AG10803 (cell line): ENCODE measurements around the gene C7orf25.

Source experiments
- DNase-seq: peaks from one replicate; pipeline ENCODE4 v3.0.0; 2010; ENCODE audit warnings: low read depth
- H3K4me3 ChIP-seq: 2 replicates; pipeline ENCODE4 v1.5.1; 2011; ENCODE audit warnings: mild to moderate bottlenecking, low read length, control low read depth
- TF ChIP-seq, protein P1 (sequence below): conservative IDR thresholded peaks from 2 replicates; pipeline ENCODE4 v1.5.1; 2011; ENCODE audit warnings: mild to moderate bottlenecking, low read length, control low read depth, inconsistent platforms

The C7orf25 gene

GRCh38 chr7:42878303-42878702 is 33.6 kb downstream of the C7orf25 start:
- no peak for DNase-seq
- TF ChIP-seq, protein P1, sequence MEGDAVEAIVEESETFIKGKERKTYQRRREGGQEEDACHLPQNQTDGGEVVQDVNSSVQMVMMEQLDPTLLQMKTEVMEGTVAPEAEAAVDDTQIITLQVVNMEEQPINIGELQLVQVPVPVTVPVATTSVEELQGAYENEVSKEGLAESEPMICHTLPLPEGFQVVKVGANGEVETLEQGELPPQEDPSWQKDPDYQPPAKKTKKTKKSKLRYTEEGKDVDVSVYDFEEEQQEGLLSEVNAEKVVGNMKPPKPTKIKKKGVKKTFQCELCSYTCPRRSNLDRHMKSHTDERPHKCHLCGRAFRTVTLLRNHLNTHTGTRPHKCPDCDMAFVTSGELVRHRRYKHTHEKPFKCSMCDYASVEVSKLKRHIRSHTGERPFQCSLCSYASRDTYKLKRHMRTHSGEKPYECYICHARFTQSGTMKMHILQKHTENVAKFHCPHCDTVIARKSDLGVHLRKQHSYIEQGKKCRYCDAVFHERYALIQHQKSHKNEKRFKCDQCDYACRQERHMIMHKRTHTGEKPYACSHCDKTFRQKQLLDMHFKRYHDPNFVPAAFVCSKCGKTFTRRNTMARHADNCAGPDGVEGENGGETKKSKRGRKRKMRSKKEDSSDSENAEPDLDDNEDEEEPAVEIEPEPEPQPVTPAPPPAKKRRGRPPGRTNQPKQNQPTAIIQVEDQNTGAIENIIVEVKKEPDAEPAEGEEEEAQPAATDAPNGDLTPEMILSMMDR: no peak
- no peak overlapping the region for H3K4me3 ChIP-seq

DNA sequence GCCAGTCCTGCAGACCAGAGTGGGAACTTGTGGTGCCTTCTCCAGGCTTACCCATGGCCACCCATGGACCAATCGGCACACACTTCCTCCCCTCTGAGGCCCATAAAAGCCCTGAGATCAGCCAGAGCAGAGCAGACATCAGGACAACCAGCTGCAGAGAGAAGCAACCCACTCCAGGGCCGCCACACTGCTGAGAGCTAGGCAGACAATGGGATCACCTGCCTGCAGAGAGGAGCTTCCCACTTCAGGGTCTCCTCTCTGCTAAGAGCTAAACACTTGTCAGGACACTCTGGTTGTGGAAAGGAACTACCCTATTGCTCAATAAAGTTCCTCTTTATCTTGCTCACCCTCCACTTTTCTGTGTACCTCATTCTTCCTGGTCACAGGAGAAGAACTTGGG is 34.0 kb downstream of the C7orf25 start:
- TF ChIP-seq, protein P1: no peak
- no peak overlapping the region for H3K4me3 ChIP-seq
- DNase-seq: no peak

DNA sequence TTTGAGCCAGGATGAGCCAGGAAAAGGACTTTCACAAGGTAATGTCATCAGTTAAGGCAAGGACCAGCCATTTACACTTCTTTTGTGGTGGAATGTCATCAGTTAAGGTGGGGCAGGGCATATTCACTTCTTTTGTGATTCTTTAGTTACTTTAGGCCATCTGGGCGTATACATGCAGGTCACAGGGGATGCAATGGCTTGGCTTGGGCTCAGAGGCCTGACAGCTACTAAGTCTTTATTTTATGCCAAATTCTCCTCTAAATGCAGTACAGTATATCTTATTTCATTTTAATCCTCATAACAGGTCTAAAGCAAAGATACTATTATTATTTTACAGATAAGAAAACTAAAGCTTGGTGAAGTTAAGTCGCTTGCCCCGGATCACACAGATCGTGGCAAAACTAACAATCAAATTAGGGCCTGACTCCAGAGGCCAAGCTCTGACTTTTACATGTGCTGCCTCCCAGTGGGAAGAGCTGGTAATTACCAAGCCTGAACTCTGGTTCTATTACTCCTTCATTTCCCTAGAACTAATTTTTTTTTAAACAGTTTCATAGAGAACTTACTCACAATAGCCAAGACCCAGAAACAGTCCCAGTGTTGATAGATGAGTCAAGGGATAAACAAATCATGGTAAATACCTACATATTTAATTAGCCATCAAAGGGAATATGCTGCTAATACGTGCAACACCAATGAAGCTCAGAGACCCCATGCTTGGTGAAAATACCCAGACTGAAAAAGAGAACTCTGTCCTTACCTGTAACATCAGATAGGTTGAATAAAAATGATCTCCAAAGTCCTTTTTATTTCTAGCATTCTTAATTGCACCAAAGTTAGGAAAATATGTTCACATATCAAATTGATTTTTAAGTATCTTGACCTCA is 35.4 kb downstream of the C7orf25 start:
- no peak overlapping the region for H3K4me3 ChIP-seq
- TF ChIP-seq, protein P1: peak; percentile 91
- DNase-seq: peak; percentile 62

DNA sequence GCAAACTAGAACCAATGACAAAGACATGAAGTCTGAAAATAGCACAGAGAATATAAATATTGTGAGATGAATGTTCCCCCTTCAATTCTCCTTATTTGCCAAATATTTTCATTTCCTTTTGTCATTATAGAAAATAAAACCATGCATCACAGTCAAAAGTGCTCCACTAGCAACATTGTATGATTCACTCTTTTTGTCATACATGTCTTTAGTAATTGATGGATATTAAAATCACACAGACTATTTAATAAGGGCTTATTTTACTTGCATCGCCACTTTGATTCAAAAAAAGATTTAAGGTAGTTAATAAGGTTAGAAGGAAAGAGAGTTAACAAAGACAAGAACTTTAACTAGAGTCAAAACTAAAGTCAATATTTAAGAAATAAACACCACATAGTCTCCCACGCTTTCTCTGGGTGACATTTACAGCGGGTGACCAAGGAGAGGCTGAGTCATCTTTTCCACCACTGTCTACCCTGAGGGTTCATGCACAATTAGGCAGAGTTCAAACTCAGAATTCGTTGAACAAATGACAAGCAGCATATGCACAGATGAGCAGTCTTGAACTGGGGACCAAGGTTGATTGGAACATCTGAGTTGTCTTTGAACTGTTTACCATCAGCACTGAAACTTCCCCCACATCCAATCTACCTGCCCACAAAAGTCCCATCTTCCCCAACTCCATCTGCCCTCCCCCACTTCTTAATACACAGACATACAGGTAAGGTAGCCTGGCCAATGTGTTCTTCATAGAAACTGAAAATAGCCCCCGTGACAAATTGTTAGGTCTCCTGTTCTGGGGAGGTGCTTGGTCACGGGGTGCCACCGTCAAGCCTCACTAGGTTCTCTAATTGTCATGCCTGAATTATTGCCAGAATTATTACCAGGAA is 42.5 kb downstream of the C7orf25 start:
- H3K4me3 ChIP-seq: no peak overlapping the region
- no peak for DNase-seq
- TF ChIP-seq, protein P1: no peak

DNA sequence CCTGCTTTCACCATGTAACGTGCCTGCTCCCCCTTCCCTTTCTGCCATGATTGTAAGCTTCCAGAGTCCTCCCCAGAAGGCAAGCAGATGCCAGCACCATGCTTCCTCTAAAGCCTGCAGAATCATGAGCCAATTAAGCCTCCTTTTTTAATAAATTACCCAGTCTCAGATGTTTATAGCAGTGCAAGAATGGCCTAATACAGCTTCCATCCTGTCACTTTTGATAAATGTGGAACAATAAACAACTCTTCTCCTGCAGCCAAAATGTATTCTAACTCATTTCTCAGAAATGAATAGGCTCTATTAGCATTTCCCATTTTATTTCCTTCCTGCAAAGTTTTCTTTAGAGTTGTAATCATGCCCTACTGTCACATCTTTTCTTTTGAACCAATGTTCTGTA is 43.4 kb downstream of the C7orf25 start:
- no peak overlapping the region for H3K4me3 ChIP-seq
- TF ChIP-seq, protein P1: no peak
- DNase-seq: no peak
